Liver (tissue), 4 donors: Measurements from ENCODE around the gene PXYLP1. TPM values are rescaled to one million over a fixed set of nuclear protein-coding genes. Genes with fewer than 3 reads are reported as not detected.

Experiments
- polyA plus RNA-seq, 2 donors: library from polyadenylated mRNA; stranded (reverse) in 1 of 2; unstranded in 1 of 2; fragments of 200-250 nt in 1 of 2; fragments of >200 nt in 1 of 2; fragmentation: Nextera tagmentation in 1 of 2; extraction: Ambion mirVana in 1 of 2; gene quantifications; one replicate each; pipeline versions ENCODE4 v1.2.1 to v1.2.3, GENCODE V29; 2013 to 2015
- total RNA-seq, 2 donors: library from RNA; depleted of rRNA; stranded (reverse); fragments of >200 nt; gene quantifications; one replicate each; pipeline ENCODE4 v1.2.3, GENCODE V29; 2014
- donor health status: healthy.
- donor health status: healthy.
- donor health status: healthy.

PXYLP1 gene
- total and polyA plus RNA-seq, 4 donors = 1.1 to 5.3 (median 3.1) TPM

Other genes with a start within 250 kb of the PXYLP1 start
- gene SPSB4, start 180.5 kb upstream of the PXYLP1 start, total RNA-seq = 1 to 10 TPM; 1.2 to 1.9 TPM
- under 1 TPM; 0.19 to 0.57 TPM for gene SPSB4, start 180.5 kb upstream of the PXYLP1 start, polyA plus RNA-seq
- 10 to 100 TPM; 19.8 to 57.3 TPM for gene ZBTB38, start 136.7 kb downstream of the PXYLP1 start, total RNA-seq
- 10 to 100 TPM in 1 of 2 donors, 1 to 10 TPM in 1; 9.5 to 19.2 TPM for gene ZBTB38, start 136.7 kb downstream of the PXYLP1 start, polyA plus RNA-seq